ENCODE results near the gene ANKS1B.
"Not testable (repeated sequence)": the region's sequence is repeated elsewhere in the genome, so short reads cannot be mapped to it uniquely, and the experiment has no call there.

The ANKS1B gene

GRCh38 chr12:99759444-99759843, 225.3 kb downstream of the ANKS1B start:
- DNase-seq (ENCODE audit: low spot score), result no peak

GRCh38 chr12:99758997-99759396, 225.7 kb downstream of the ANKS1B start:
- DNase-seq (ENCODE audit: low spot score), result no peak

- DNase-seq (ENCODE audit: low spot score), result no peak
These were observed 232.0 kb downstream of the ANKS1B start for GRCh38 chr12:99752740-99753139.

- no peak for DNase-seq (ENCODE audit: low spot score)
These were observed 238.2 kb downstream of the ANKS1B start for GRCh38 chr12:99746538-99746937.

GRCh38 chr12:99745895-99746294, 238.8 kb downstream of the ANKS1B start:
- DNase-seq (ENCODE audit: low spot score), result no peak

- DNase-seq (ENCODE audit: low spot score), result no peak
These were observed 239.6 kb downstream of the ANKS1B start for GRCh38 chr12:99745121-99745520.

- no peak for DNase-seq (ENCODE audit: low spot score)
These were observed 247.9 kb downstream of the ANKS1B start for GRCh38 chr12:99736760-99737269.

GRCh38 chr12:99732131-99732530, 252.6 kb downstream of the ANKS1B start:
- no peak for DNase-seq (ENCODE audit: low spot score)

GRCh38 chr12:99722690-99723486, 261.8 kb downstream of the ANKS1B start:
- DNase-seq (ENCODE audit: low spot score), result no peak

GRCh38 chr12:99721715-99722275, 262.9 kb downstream of the ANKS1B start:
- no peak for DNase-seq (ENCODE audit: low spot score)

- not testable (repeated sequence) for DNase-seq (ENCODE audit: low spot score)
These were observed 264.7 kb downstream of the ANKS1B start for GRCh38 chr12:99720083-99720465.

- DNase-seq (ENCODE audit: low spot score), result not testable (repeated sequence)
These were observed 265.2 kb downstream of the ANKS1B start for GRCh38 chr12:99719411-99720082.

GRCh38 chr12:99715841-99716510, 268.8 kb downstream of the ANKS1B start:
- DNase-seq (ENCODE audit: low spot score), result not testable (repeated sequence)

- not testable (repeated sequence) for DNase-seq (ENCODE audit: low spot score)
These were observed 269.8 kb downstream of the ANKS1B start for GRCh38 chr12:99714921-99715320.

GRCh38 chr12:99713946-99714520, 270.7 kb downstream of the ANKS1B start:
- no peak for DNase-seq (ENCODE audit: low spot score)

- DNase-seq (ENCODE audit: low spot score), result no peak
These were observed 272.5 kb downstream of the ANKS1B start for GRCh38 chr12:99712281-99712680.

GRCh38 chr12:99711246-99711645, 273.5 kb downstream of the ANKS1B start:
- DNase-seq (ENCODE audit: low spot score), result no peak

GRCh38 chr12:99709619-99710018, 275.1 kb downstream of the ANKS1B start:
- no peak for DNase-seq (ENCODE audit: low spot score)

- DNase-seq (ENCODE audit: low spot score), result no peak
These were observed 275.6 kb downstream of the ANKS1B start for GRCh38 chr12:99709116-99709515.

- no peak for DNase-seq (ENCODE audit: low spot score)
These were observed 276.9 kb downstream of the ANKS1B start for GRCh38 chr12:99707883-99708282.

GRCh38 chr12:99706736-99707473, 277.8 kb downstream of the ANKS1B start:
- no peak for DNase-seq (ENCODE audit: low spot score)
